ENCODE measurements around the gene FFAR1.

Gene FFAR1, protein sequence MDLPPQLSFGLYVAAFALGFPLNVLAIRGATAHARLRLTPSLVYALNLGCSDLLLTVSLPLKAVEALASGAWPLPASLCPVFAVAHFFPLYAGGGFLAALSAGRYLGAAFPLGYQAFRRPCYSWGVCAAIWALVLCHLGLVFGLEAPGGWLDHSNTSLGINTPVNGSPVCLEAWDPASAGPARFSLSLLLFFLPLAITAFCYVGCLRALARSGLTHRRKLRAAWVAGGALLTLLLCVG (N-terminal part only)

DNA sequence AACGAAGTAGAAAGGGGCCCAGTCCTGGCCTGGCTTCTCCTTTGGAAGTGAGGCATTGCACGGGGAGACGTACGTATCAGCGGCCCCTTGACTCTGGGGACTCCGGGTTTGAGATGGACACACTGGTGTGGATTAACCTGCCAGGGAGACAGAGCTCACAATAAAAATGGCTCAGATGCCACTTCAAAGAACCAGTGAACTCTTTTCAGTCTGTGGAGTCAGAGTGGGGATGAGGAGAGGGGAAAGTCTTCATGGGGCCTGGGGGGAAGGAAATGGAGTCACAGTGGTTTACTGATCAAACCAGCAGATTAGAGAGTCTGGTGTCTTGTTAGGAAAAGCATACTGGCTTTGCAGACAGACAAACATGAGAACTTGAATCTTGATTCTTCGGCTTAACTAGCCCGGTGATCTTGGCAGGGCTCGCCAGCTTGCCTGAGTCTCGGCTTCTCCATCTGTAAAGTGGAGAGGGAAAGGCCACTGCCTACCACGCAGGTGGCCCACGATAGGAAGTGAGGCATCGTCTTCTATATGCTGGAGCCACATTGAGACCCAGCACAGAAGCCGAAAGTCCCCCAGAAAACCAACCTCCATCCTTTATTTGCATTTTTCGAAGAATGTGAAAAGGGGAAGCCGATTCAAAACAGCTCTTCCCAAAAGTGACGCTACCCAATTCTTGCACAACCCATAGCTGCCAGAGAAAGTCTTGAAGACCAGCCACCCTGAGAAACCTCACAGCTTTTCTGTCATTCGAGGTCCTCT lies at the start of gene FFAR1:
TSS of gene FFAR1 (plus strand) at position 732 of the 759 bp plus-strand sequence. CDS start 3,650 bp downstream, outside the sequence.
- DNase-seq, result peak in 4 of 58 donors; percentile 1 to 15 (median 5)

DNA sequence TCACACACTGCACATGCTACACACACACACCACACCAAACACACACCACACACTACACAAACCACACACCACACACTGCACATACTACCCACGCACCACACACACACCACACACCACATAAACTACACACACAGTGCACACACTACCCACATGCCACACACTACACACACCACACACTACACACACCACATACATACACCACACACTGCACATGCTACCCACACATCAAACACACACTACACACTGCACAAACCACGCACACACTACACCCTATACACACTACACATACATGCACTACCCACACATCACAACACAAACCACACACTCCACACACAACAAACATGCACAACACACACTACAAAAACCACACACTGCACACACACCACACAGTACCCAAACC lies 49.8 kb upstream of the FFAR1 start:
- no peak for DNase-seq

- no peak for DNase-seq
These were observed 49.1 kb upstream of the FFAR1 start for GRCh38 chr19:35298561-35298972.

GRCh38 chr19:35299523-35300338 lies 48.0 kb upstream of the FFAR1 start:
- DNase-seq, result peak in 35 of 58 donors; percentile 17 to 78 (median 59)

- DNase-seq, result no peak
These were observed 47.4 kb upstream of the FFAR1 start for GRCh38 chr19:35300339-35300649.

- DNase-seq, result no peak
These were observed 45.7 kb upstream of the FFAR1 start for GRCh38 chr19:35301961-35302360.

- no peak for DNase-seq
These were observed 45.3 kb upstream of the FFAR1 start for GRCh38 chr19:35302446-35302845.

- DNase-seq, result no peak
These were observed 44.3 kb upstream of the FFAR1 start for GRCh38 chr19:35303357-35303915.

DNA sequence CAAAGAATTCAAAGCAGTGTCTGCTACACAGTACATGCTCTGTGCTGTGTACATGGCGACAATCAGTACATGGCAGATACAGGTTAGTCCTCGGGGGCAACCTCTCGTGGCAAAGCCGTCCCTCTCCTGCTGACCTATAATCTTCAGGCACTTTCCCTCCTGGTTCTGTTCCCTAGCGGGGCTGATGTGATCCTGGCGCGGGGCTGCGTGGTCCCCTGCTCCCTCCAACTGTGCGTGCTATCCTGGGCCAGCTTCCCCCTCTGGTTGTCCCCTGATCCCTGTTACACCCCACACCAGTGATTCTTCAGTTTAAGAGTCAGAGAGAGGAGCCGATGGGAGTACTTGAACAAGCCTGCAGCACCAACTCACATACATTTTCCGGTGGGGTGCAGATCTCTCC lies 43.7 kb upstream of the FFAR1 start:
- no peak for DNase-seq

DNA sequence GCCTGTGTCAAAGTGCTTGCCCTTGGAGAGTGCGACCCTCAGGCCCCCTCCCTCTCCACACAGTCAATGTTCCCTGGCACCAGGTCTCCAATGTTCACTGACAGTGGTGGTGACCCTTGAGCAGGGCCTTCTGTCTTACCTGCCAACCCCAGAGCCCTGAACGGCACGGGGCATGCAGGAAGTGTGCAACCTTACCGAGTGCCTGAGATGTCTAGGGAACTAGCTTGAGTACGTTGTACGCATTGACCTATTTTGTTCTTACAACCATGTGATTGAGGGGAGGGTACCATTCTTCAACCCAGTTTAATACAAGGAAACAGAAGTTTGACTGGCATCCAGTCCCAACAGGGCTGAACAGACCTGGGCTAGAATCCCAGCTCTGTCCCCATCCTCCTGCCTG lies 42.5 kb upstream of the FFAR1 start:
- DNase-seq, result no peak

- no peak for DNase-seq
These were observed 41.0 kb upstream of the FFAR1 start for GRCh38 chr19:35306473-35307246.

- no peak for DNase-seq
These were observed 39.8 kb upstream of the FFAR1 start for GRCh38 chr19:35307931-35308330.

GRCh38 chr19:35308910-35309309 lies 38.8 kb upstream of the FFAR1 start:
- DNase-seq, result no peak

DNA sequence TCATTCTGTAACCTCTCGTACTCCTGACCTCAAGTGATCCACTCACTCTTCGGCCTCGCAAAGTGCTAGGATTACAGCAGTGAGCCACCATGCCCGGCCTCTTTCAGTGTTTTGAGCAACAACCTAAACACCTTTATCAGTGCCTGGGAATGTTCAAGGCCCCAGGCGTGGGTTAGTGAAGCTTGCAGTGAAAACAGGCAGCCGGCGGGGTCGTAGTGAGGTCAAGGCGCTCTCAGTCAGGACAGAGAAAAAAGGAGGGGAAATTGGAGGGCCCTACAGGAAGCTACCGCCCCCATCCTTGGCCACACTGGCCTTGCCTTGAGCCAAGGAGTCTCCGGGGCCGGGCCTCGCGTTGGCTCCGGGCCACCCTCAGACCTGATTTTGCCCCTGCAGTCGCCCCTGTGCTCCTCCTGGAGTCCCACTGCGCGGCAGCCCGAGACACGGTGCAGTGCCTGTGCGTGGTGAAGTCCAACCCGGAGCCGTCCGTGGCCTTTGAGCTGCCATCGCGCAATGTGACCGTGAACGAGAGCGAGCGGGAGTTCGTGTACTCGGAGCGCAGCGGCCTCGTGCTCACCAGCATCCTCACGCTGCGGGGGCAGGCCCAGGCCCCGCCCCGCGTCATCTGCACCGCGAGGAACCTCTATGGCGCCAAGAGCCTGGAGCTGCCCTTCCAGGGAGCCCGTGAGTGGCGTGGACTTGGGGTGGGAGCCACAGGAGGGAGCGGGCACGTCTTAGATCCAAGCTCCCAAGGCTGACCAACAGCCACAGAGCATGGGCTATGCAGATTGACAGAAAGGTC lies 38.0 kb upstream of the FFAR1 start:
- no peak for DNase-seq

DNA sequence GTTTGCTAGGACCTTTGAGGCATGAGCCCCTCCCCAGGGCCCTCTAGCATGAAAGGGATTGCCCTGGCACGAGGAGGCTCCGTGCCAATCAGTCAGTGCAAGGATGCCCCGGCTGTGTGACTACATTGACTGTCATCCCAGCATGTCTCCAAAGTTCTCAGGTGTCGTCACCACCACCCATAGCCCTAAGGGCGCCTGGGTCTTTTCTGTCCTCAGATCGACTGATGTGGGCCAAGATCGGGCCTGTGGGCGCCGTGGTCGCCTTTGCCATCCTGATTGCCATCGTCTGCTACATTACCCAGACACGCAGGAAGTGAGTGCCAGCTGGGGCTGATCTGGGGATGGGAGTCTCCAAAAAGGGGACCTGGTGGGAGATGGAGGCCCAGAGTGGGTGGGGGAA lies 37.4 kb upstream of the FFAR1 start:
- DNase-seq, result no peak

DNA sequence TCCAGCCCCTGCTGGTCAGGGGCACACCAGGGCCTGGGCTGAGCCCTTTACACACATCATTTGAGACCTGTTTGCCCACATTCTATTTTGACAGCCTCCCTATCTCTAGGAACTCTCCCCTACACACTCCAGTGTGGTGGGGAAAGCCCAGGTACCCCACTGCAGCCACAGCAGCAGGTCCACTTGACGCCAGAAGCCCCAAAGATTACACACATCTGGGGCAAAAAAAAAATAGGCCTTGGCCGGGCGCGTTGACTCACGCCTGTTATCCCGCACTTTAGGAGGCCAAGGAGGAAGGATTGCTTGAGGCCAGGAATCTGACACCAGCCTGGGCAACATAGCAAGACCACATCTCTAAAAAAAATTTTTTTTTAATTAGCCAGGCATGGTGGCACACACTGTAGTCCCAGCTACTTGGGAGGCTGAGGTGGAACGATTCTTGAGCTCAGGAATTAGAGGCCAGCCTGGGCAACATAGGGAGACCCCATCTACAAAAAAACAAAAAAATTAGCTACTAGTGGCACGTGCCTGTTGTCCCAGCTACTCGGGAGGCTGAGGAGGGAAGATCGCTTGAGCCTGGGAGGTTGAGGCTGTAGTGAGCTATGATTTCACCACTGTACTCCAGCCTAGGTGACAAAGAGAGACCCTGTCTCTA lies 36.8 kb upstream of the FFAR1 start:
- no peak for DNase-seq

- DNase-seq, result no peak
These were observed 35.6 kb upstream of the FFAR1 start for GRCh38 chr19:35311901-35312665.

- DNase-seq, result peak in 1 of 58 donors; percentile 25
These were observed 34.1 kb upstream of the FFAR1 start for GRCh38 chr19:35313587-35313986.

DNA sequence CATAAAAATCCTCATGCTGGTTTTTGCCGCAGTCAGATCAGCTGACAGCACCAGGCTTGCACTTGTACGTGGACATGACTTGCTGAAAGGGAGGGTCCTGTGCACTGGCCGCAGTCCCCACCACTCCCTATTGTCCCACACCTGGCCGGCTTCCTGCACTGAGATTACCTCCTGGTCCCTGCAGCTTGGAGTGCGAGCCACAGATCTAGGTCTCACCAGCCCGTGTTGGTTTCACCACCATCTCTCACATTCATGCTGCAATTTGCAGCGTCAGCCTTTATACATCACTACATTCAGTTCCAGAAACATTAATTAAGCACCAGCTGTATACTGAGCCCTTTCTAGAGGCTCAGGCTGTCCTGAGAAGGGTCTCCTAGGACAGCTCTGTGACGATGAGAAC lies 33.7 kb upstream of the FFAR1 start:
- DNase-seq, result no peak

Data from anterior cingulate cortex (tissue), 58 donors.